ENCODE data around the gene LSM3. TPM values are rescaled to one million over a fixed set of nuclear protein-coding genes. Genes with fewer than 3 reads are reported as not detected.

LSM3 gene
- total RNA-seq, 4 donors from 2014 or later, result 7.9 to 15.6 (median 12.7) TPM

- WGBS, 2 donors (ENCODE audit: low coverage in 1 of 2), result 70 to 86% methylated on average over 1 to 4 of the region's 5 CpGs
- H3K4me3 ChIP-seq, result no peak overlapping the region
- no peak for ATAC-seq
- peak overlapping the region in 1 of 4 donors; percentile 8 for H3K27ac ChIP-seq
- TF ChIP-seq POLR2AphosphoS5 (IDR thresholded peaks at IDR 0.05) (no peak), CTCF (IDR thresholded peaks at IDR 0.05) (no peak), EP300 (IDR thresholded peaks at IDR 0.05) (no peak), POLR2A (IDR thresholded peaks at IDR 0.05) (no peak)
- H3K9me3 ChIP-seq, result no peaks in the 10 kb centered on the region
- H3K4me1 ChIP-seq, result peaks cover 8 to 23% (median 12%) of the 10 kb centered on the region in 3 donors
- peaks cover 0 to 85% of the 10 kb centered on the region in 2 donors for H3K36me3 ChIP-seq
- H3K27me3 ChIP-seq, result no peaks in the 10 kb centered on the region
Observed at GRCh38 chr3:14131134-14131533, 47.5 kb upstream of the LSM3 start.

GRCh38 chr3:14132120-14132519 is 46.5 kb upstream of the LSM3 start:
- peaks cover 0 to 93% of the 10 kb centered on the region in 2 donors for H3K36me3 ChIP-seq
- no peak for ATAC-seq
- 80 to 100% methylated on average over 1 of the region's 8 CpGs for WGBS, 2 donors (ENCODE audit: low coverage in 1 of 2)
- no peaks in the 10 kb centered on the region for H3K27me3 ChIP-seq
- H3K4me1 ChIP-seq, result peaks cover 0 to 23% (median 4%) of the 10 kb centered on the region in 3 donors
- H3K9me3 ChIP-seq, result no peaks in the 10 kb centered on the region
- TF ChIP-seq POLR2AphosphoS5 (IDR thresholded peaks at IDR 0.05) (no peak), POLR2A (IDR thresholded peaks at IDR 0.05) (no peak), EP300 (IDR thresholded peaks at IDR 0.05) (no peak)
- H3K4me3 ChIP-seq, result no peak overlapping the region
- H3K27ac ChIP-seq, result no peak overlapping the region

- no peaks in the 10 kb centered on the region for H3K9me3 ChIP-seq
- no peak for ATAC-seq
- no peaks in the 10 kb centered on the region for H3K27me3 ChIP-seq
- peak overlapping the region in 1 of 4 donors; percentile 11 for H3K27ac ChIP-seq
- H3K36me3 ChIP-seq, result peaks cover 0 to 98% of the 10 kb centered on the region in 2 donors
- 95 to 100% methylated on average over 2 to 3 of the region's 6 CpGs for WGBS, 2 donors (ENCODE audit: low coverage in 1 of 2)
- H3K4me3 ChIP-seq, result no peak overlapping the region
- peaks cover 0 to 22% (median 6%) of the 10 kb centered on the region in 3 donors for H3K4me1 ChIP-seq
- TF ChIP-seq POLR2AphosphoS5 (IDR thresholded peaks at IDR 0.05) (no peak), EP300 (IDR thresholded peaks at IDR 0.05) (no peak), CTCF (IDR thresholded peaks at IDR 0.05) (no peak), POLR2A (IDR thresholded peaks at IDR 0.05) (no peak)
Observed at GRCh38 chr3:14132689-14133088, 45.9 kb upstream of the LSM3 start.

GRCh38 chr3:14133188-14133800 is 45.3 kb upstream of the LSM3 start:
- no peak for TF ChIP-seq POLR2AphosphoS5 (IDR thresholded peaks at IDR 0.05)
- Histone ChIP-seq H3K27me3 (no peaks in the 10 kb centered on the region), H3K4me3 (no peak overlapping the region), H3K36me3 (peaks cover 0 to 98% of the 10 kb centered on the region in 2 donors), H3K27ac (peak overlapping the region in 1 of 4 donors; percentile 21), H3K4me1 (peaks cover 0 to 16% (median 6%) of the 10 kb centered on the region in 3 donors), H3K9me3 (no peaks in the 10 kb centered on the region)
- no peak for ATAC-seq
- 80 to 95% methylated on average over 2 to 3 of the region's 10 CpGs for WGBS, 2 donors (ENCODE audit: low coverage in 1 of 2)

- peaks cover 0 to 15% (median 6%) of the 10 kb centered on the region in 3 donors for H3K4me1 ChIP-seq
- TF ChIP-seq EP300 (IDR thresholded peaks at IDR 0.05), result no peak
- H3K4me3 ChIP-seq, result no peak overlapping the region
- H3K36me3 ChIP-seq, result peaks cover 0 to 99% of the 10 kb centered on the region in 2 donors
- no peaks in the 10 kb centered on the region for H3K9me3 ChIP-seq
- no peaks in the 10 kb centered on the region for H3K27me3 ChIP-seq
- ATAC-seq, result no peak
- WGBS, 2 donors (ENCODE audit: low coverage in 1 of 2), result no CpG with 5 or more reads among the region's 5 CpGs
- H3K27ac ChIP-seq, result no peak overlapping the region
Observed at GRCh38 chr3:14133876-14134275, 44.7 kb upstream of the LSM3 start.

- H3K27ac ChIP-seq, result no peak overlapping the region
- no peaks in the 10 kb centered on the region for H3K27me3 ChIP-seq
- H3K4me3 ChIP-seq, result no peak overlapping the region
- H3K4me1 ChIP-seq, result peaks cover 0 to 15% (median 6%) of the 10 kb centered on the region in 3 donors
- no peaks in the 10 kb centered on the region for H3K9me3 ChIP-seq
- TF ChIP-seq EP300 (IDR thresholded peaks at IDR 0.05) (no peak), POLR2AphosphoS5 (IDR thresholded peaks at IDR 0.05) (no peak), POLR2A (IDR thresholded peaks at IDR 0.05) (no peak), CTCF (IDR thresholded peaks at IDR 0.05) (no peak)
- ATAC-seq, result no peak
- H3K36me3 ChIP-seq, result peaks cover 0 to 99% of the 10 kb centered on the region in 2 donors
- WGBS, 2 donors (ENCODE audit: low coverage in 1 of 2), result 100% methylated on average over 2 of the region's 6 CpGs; no CpG with 5 or more reads in 1 of the 2 donors
Observed at GRCh38 chr3:14134291-14134690, 44.3 kb upstream of the LSM3 start.

Data from gastroesophageal sphincter (tissue), 4 donors.